Keratinocyte (primary cell): ENCODE results near the gene PNMA6E.
"Not testable (repeated sequence)": the region's sequence is repeated elsewhere in the genome, so short reads cannot be mapped to it uniquely, and the experiment has no call there.

ENCODE experiments used
- CTCF ChIP-seq, 3 experiments: IDR thresholded peaks in 1 of 3; conservative IDR thresholded peaks in 1 of 3; optimal IDR thresholded peaks in 1 of 3; 2 replicates in 2 of 3; 3 replicates in 1 of 3; pipeline versions ENCODE3 to v1.5.1; 2011; ENCODE audit warnings: low read length in 3 of 3, mild to moderate bottlenecking in 3 of 3, moderate library complexity in 2 of 3, control low read depth in 1 of 3, inconsistent platforms in 1 of 3; ENCODE audit not compliant: insufficient read depth in 2 of 3; ENCODE audit errors: extremely low read depth in 1 of 3
- EZH2 ChIP-seq: IDR thresholded peaks from one replicate; pipeline ENCODE4 v1.6.1; 2012; ENCODE audit warnings: inconsistent platforms, mild to moderate bottlenecking, low read length, moderate library complexity

GRCh38 chrX:153404333-153404732 lies 3.2 kb upstream of the PNMA6E start:
- not testable (repeated sequence) for TF ChIP-seq CTCF (optimal IDR thresholded peaks at IDR 0.05 in 1 of 3, IDR thresholded peaks at IDR 0.05 in 1 of 3, conservative IDR thresholded peaks at IDR 0.05 in 1 of 3; ENCODE audit: extremely low read depth in 1 of 3, insufficient read depth in 2 of 3, low read length in 3 of 3); EZH2
